ENCODE measurements around the gene FSTL4. TPM values are rescaled to one million over a fixed set of nuclear protein-coding genes. Genes with fewer than 3 reads are reported as not detected.
"Not testable (repeated sequence)": the region's sequence is repeated elsewhere in the genome, so short reads cannot be mapped to it uniquely, and the experiment has no call there.

The FSTL4 gene
- total RNA-seq, 2 donors from 2014 or later = 0.32 to 0.89 TPM

DNA sequence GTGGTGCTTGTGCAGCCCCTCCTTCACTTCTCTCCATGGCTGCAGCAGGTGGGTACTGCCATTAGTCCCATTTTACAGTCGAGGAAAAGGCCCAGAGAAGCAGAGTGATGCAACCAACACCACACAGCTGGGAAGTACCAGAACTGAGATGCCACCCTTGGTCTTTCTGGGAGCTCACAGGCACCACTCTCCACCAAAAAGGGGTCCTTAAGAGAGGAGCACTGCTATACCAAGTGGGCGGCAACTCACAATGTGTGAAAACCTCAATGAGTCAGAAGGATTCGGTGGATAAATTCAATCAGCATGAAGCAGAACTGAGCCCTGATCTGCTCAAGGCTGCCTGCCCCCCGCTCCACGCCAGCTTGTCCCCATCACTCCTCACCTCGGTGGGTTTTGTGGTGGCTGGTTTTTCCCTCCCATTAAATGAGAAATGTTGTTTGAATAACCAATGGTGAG, 213.7 kb downstream of the FSTL4 start:
- Histone ChIP-seq H3K36me3 (no peaks in the 10 kb centered on the region), H3K27me3 (no peaks in the 10 kb centered on the region), H3K9ac (ENCODE audit: low read depth in 2 of 2, low read length in 2 of 2) (no peak overlapping the region), H3K4me3 (no peak overlapping the region), H3K27ac (no peak overlapping the region), H3K9me3 (no peaks in the 10 kb centered on the region), H3K4me1 (no peaks in the 10 kb centered on the region)
- TF ChIP-seq, protein P1, sequence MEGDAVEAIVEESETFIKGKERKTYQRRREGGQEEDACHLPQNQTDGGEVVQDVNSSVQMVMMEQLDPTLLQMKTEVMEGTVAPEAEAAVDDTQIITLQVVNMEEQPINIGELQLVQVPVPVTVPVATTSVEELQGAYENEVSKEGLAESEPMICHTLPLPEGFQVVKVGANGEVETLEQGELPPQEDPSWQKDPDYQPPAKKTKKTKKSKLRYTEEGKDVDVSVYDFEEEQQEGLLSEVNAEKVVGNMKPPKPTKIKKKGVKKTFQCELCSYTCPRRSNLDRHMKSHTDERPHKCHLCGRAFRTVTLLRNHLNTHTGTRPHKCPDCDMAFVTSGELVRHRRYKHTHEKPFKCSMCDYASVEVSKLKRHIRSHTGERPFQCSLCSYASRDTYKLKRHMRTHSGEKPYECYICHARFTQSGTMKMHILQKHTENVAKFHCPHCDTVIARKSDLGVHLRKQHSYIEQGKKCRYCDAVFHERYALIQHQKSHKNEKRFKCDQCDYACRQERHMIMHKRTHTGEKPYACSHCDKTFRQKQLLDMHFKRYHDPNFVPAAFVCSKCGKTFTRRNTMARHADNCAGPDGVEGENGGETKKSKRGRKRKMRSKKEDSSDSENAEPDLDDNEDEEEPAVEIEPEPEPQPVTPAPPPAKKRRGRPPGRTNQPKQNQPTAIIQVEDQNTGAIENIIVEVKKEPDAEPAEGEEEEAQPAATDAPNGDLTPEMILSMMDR (IDR thresholded peaks at IDR 0.05) = no peak
- DNase-seq = no peak
- intact Hi-C loops (cut with DNase I) = no loop called here

DNA sequence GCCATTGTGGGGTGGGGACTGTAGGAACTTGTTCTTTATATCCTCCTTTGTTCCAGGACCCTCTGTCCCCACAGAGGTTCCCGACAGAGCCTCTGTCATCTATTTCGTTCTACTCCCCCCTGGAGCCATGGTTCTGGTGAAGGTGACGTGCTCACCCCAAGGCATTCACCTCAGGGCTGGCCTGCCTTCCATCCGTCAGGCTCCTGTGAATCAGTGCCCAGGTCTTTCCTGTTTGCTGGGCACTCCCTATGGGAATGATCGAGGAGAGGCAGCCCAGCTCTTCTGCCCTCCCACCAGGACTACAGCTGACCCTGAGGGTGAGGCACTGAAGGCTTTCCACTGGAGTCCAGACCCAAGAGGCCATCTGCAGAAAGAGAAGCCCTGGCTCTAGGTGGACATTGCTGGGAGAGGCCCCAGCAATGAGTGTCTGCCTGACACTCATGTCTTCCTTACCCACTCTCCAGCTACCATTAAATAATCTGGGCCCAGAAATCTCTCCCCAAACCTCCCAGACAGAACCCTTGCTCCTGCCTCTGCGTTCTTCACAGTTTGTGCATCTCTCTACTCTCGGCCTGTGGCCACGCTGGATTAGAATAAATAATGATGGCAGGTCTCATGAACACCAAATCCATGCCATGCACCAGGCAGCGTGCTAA, 214.2 kb downstream of the FSTL4 start:
- Histone ChIP-seq H3K9ac (ENCODE audit: low read depth in 2 of 2, low read length in 2 of 2) (no peak overlapping the region), H3K27me3 (no peaks in the 10 kb centered on the region), H3K4me1 (no peaks in the 10 kb centered on the region), H3K4me3 (no peak overlapping the region), H3K9me3 (no peaks in the 10 kb centered on the region), H3K36me3 (no peaks in the 10 kb centered on the region), H3K27ac (no peak overlapping the region)
- no peak for DNase-seq
- intact Hi-C loops (cut with DNase I) = no loop called here
- TF ChIP-seq, protein P1 (IDR thresholded peaks at IDR 0.05) = no peak

DNA sequence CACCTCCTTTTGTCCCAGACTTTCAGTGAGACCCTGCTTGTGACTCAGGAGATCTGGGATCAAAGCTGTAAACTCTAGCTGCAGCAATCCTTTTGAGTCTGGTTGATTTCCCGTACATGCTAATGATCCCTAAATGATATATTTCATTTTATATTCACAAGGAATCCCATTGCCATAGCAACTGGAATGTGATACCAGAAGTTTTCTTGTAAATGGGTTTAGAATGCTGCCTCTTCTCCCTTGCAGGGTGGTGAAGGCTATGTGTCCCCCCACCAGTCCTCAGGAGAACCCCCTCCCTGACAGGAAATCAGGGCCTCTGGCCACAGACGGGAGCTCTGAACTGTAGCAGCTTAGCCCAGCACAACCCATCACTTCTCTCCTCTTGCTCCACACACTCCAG, 215.0 kb downstream of the FSTL4 start:
- Histone ChIP-seq H3K36me3 (no peaks in the 10 kb centered on the region), H3K4me1 (no peaks in the 10 kb centered on the region), H3K9me3 (no peaks in the 10 kb centered on the region), H3K4me3 (no peak overlapping the region), H3K27me3 (no peaks in the 10 kb centered on the region), H3K27ac (no peak overlapping the region), H3K9ac (ENCODE audit: low read depth in 2 of 2, low read length in 2 of 2) (no peak overlapping the region)
- intact Hi-C loops (cut with DNase I) = no loop called here
- no peak for DNase-seq
- TF ChIP-seq, protein P1 (IDR thresholded peaks at IDR 0.05) = no peak

DNA sequence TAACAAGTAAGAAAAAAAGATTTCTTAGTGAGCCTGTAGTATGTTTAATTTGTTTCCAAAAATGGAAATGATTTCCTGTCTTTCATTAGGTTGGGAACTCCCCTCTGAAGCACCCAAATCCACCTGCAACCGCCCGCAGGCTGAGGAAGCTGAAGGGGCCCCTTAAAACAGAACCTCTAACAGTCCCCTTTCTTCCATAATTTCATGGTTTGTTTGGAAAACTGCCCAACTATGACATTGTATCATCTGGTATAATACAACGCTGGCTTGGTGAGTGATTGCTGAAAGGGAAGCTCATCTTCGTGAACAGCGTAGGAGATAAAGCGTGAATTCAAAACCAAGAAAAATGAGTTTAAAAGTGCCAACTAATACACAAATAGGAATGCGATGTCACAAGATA, 215.5 kb downstream of the FSTL4 start:
- H3K4me1 ChIP-seq = no peaks in the 10 kb centered on the region
- H3K9me3 ChIP-seq = no peaks in the 10 kb centered on the region
- no peaks in the 10 kb centered on the region for H3K27me3 ChIP-seq
- H3K9ac ChIP-seq (ENCODE audit: low read depth in 2 of 2, low read length in 2 of 2) = no peak overlapping the region
- H3K4me3 ChIP-seq = no peak overlapping the region
- intact Hi-C loops (cut with DNase I) = no loop called here
- H3K36me3 ChIP-seq = no peaks in the 10 kb centered on the region
- no peak overlapping the region for H3K27ac ChIP-seq
- DNase-seq = no peak
- TF ChIP-seq, protein P1 (IDR thresholded peaks at IDR 0.05) = no peak

DNA sequence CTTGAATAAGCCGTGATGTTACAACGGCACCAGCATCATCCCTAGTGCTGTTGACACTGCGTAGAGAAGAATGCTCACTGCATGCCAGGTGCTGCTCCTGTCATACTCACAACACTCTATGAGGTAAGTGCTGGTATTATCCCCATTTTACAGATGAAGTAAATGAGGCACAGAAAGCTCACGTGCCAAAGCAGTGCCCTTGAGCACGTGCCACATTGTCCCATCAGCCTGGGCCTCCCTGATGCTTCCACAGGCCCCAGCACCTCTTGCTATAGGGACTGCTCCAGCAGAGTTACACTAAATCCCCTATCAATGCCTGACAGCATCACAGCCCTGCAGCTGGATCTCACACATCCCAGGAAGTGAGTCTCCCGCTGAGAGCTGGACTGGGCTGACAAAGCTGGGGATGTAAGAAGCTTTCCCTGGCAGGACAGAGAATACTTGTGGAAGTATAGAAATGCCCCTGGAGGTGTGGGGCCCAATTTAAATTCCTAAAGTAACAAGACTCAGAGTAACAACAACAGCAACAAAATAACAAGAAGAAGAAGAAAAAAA, 216.1 kb downstream of the FSTL4 start:
- H3K4me1 ChIP-seq = no peaks in the 10 kb centered on the region
- intact Hi-C loops (cut with DNase I) = no loop called here
- no peaks in the 10 kb centered on the region for H3K9me3 ChIP-seq
- H3K27ac ChIP-seq = no peak overlapping the region
- DNase-seq = no peak
- no peak overlapping the region for H3K9ac ChIP-seq (ENCODE audit: low read depth in 2 of 2, low read length in 2 of 2)
- H3K36me3 ChIP-seq = no peaks in the 10 kb centered on the region
- H3K27me3 ChIP-seq = no peaks in the 10 kb centered on the region
- TF ChIP-seq, protein P1 (IDR thresholded peaks at IDR 0.05) = no peak
- H3K4me3 ChIP-seq = no peak overlapping the region

DNA sequence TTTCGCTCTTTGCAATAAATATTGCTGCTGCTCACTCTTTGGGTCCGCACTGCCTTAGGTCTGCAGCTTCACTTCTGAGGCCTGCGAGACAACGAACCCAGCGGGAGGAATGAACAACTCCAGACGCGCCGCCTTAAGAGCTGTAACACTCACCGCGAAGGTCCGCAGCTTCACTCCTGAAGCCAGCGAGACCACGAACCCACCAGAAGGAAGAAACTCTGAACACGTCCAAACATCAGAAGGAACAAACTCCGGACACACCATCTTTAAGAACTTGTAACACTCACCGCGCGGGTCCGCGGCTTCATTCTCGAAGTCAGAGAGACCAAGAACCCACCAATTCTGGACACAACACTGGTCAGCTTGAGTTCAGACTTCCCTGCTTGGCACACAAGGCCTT, 217.1 kb downstream of the FSTL4 start:
- H3K4me1 ChIP-seq; H3K36me3 ChIP-seq; H3K27ac ChIP-seq; H3K4me3 ChIP-seq; H3K9ac ChIP-seq (ENCODE audit: low read depth in 2 of 2, low read length in 2 of 2); H3K27me3 ChIP-seq; H3K9me3 ChIP-seq; DNase-seq; intact Hi-C loops (cut with DNase I): not testable (repeated sequence)

DNA sequence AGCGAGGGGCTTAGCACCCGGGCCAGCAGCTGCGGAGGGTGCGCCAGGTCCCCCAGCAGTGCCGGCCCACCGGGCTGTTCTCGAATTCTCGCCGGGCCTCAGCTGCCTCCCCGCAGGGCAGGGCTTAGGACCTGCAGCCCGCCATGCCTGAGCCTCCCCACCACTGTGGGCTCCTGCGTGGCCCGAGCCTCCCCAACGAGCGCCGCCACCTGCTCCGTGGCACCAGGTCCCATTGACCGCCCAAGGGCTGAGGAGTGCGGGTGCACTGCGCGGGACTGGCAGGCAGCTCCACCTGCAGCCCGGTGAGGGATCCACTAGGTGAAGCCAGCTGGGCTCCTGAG, 217.9 kb downstream of the FSTL4 start:
- H3K4me1 ChIP-seq; H3K36me3 ChIP-seq; DNase-seq; H3K27ac ChIP-seq; intact Hi-C loops (cut with DNase I); H3K9ac ChIP-seq (ENCODE audit: low read depth in 2 of 2, low read length in 2 of 2); H3K27me3 ChIP-seq; H3K4me3 ChIP-seq; H3K9me3 ChIP-seq: not testable (repeated sequence)

All from colonic mucosa (tissue), 4 donors.